Measurements from ENCODE around the gene FAM20A. TPM values are rescaled to one million over a fixed set of nuclear protein-coding genes. Genes with fewer than 3 reads are reported as not detected.

The FAM20A gene
- total RNA-seq, 1 donor = 63.3 TPM

DNA sequence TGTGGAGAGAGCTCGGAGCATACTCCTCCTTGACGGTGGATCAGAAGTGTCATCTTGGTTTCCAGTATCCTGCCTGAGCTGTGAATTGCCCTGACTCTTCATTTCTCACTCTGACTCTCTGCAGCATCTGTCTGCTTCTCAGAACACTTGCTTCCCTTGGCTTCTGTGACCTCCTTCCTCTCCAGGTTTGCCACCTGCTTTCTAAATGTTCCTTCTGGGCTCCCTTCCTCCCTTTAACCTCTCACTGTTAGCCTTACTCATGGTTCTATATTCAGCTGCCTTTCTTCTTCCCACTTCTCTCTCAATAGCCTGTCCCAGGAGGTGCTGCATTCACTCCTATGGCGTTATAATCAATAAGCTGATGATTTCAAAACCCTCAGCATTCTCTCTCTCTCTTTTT is 100.1 kb downstream of the FAM20A start:
- Histone ChIP-seq H3K36me3 (ENCODE audit: insufficient read depth, low read length) (no peaks in the 10 kb centered on the region), H3K27me3 (ENCODE audit: insufficient read depth, low read length) (peaks cover 3% of the 10 kb centered on the region), H3K4me2 (ENCODE audit: insufficient read depth, low read length) (no peak overlapping the region), H2AFZ (ENCODE audit: low read length) (no peak overlapping the region), H3K4me1 (ENCODE audit: insufficient read depth, low read length) (peaks cover 8% of the 10 kb centered on the region), H3K27ac (ENCODE audit: low read depth, low read length) (no peak overlapping the region), H3K9me3 (ENCODE audit: low read depth, low read length) (no peaks in the 10 kb centered on the region), H3K79me2 (ENCODE audit: insufficient read depth, low read length) (no peaks in the 10 kb centered on the region), H3K4me3 (ENCODE audit: insufficient read depth, low read length) (no peak overlapping the region), H4K20me1 (ENCODE audit: insufficient read depth, low read length) (no peaks in the 10 kb centered on the region)
- DNase-seq (ENCODE audit: insufficient read length, low spot score, missing footprints) = no peak
- TF ChIP-seq, protein P1, sequence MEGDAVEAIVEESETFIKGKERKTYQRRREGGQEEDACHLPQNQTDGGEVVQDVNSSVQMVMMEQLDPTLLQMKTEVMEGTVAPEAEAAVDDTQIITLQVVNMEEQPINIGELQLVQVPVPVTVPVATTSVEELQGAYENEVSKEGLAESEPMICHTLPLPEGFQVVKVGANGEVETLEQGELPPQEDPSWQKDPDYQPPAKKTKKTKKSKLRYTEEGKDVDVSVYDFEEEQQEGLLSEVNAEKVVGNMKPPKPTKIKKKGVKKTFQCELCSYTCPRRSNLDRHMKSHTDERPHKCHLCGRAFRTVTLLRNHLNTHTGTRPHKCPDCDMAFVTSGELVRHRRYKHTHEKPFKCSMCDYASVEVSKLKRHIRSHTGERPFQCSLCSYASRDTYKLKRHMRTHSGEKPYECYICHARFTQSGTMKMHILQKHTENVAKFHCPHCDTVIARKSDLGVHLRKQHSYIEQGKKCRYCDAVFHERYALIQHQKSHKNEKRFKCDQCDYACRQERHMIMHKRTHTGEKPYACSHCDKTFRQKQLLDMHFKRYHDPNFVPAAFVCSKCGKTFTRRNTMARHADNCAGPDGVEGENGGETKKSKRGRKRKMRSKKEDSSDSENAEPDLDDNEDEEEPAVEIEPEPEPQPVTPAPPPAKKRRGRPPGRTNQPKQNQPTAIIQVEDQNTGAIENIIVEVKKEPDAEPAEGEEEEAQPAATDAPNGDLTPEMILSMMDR (IDR thresholded peaks at IDR 0.05; ENCODE audit: extremely low read depth, low read depth, low read length) = no peak

DNA sequence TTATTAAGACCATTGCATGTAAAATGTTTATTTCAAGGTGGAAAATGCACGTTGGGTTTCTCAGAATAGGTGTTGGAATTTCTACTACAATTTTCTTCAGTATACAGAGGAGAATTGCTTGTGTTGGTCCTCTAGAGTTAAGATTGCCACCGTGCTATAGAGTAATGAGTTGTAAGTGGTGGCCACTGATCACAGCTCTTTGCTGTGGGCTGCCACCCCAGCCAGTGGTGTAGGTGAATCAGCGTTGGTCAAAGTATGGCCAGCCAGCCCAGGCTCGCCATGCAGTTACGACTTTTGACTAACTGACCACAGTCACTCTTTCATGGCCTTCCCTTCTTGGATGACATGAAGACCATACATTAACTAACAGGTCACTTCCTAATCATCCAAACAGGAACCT is 101.6 kb downstream of the FAM20A start:
- Histone ChIP-seq H3K9me3 (ENCODE audit: low read depth, low read length) (no peaks in the 10 kb centered on the region), H3K4me3 (ENCODE audit: insufficient read depth, low read length) (no peak overlapping the region), H3K36me3 (ENCODE audit: insufficient read depth, low read length) (no peaks in the 10 kb centered on the region), H3K79me2 (ENCODE audit: insufficient read depth, low read length) (no peaks in the 10 kb centered on the region), H3K4me2 (ENCODE audit: insufficient read depth, low read length) (no peak overlapping the region), H3K4me1 (ENCODE audit: insufficient read depth, low read length) (peaks cover 8% of the 10 kb centered on the region), H3K27me3 (ENCODE audit: insufficient read depth, low read length) (peaks cover 3% of the 10 kb centered on the region), H3K27ac (ENCODE audit: low read depth, low read length) (no peak overlapping the region), H4K20me1 (ENCODE audit: insufficient read depth, low read length) (no peaks in the 10 kb centered on the region), H2AFZ (ENCODE audit: low read length) (no peak overlapping the region)
- DNase-seq (ENCODE audit: insufficient read length, low spot score, missing footprints) = no peak
- TF ChIP-seq, protein P1 (IDR thresholded peaks at IDR 0.05; ENCODE audit: extremely low read depth, low read depth, low read length) = no peak

DNA sequence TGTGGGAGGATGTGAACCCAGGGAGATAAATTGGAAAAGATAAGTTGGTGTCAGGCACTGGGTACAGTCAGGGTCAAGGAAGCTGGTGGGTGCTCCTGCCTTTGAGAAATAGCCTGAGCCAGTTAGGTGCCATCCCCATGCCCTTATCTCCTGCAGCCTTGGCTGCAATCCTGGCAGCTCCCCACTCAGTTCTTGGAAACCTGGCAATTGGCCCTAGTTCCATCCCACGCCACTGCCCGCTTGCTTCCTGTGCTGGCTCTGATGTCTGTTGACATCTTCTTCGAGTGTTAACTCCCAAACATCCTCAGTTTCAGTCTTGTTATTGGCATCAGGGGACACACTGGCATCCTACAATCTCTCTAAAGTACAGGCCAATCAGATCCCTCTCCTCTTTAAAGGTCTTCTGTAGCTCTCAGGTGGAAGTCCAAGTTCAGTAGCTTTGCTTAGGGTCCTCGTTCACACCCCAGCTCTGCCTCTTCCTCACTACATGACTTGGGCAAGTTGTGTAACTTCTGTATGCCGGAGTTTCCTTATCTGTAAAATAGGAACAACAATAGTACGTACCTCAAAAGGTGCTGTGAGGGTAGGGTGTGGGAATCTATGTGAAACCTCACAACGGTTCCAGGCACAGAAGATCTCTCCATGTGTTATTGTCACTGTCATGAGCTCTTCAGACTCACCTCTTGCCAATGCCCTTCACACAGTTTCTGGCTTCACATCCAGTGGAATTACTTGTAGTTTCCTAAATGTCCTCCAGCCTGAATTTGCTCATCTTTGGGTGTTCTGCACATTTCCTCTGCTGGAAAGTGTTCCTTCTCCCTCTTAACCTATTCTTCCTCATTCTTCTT is 102.5 kb downstream of the FAM20A start:
- Histone ChIP-seq H3K4me1 (ENCODE audit: insufficient read depth, low read length) (peaks cover 8% of the 10 kb centered on the region), H2AFZ (ENCODE audit: low read length) (no peak overlapping the region), H3K4me3 (ENCODE audit: insufficient read depth, low read length) (no peak overlapping the region), H3K27ac (ENCODE audit: low read depth, low read length) (no peak overlapping the region), H3K4me2 (ENCODE audit: insufficient read depth, low read length) (peak overlapping the region; percentile 37), H3K36me3 (ENCODE audit: insufficient read depth, low read length) (no peaks in the 10 kb centered on the region), H3K27me3 (ENCODE audit: insufficient read depth, low read length) (peaks cover 3% of the 10 kb centered on the region), H3K9me3 (ENCODE audit: low read depth, low read length) (no peaks in the 10 kb centered on the region), H4K20me1 (ENCODE audit: insufficient read depth, low read length) (no peaks in the 10 kb centered on the region), H3K79me2 (ENCODE audit: insufficient read depth, low read length) (no peaks in the 10 kb centered on the region)
- no peak for DNase-seq (ENCODE audit: insufficient read length, low spot score, missing footprints)
- TF ChIP-seq, protein P1 (IDR thresholded peaks at IDR 0.05; ENCODE audit: extremely low read depth, low read depth, low read length) = no peak

DNA sequence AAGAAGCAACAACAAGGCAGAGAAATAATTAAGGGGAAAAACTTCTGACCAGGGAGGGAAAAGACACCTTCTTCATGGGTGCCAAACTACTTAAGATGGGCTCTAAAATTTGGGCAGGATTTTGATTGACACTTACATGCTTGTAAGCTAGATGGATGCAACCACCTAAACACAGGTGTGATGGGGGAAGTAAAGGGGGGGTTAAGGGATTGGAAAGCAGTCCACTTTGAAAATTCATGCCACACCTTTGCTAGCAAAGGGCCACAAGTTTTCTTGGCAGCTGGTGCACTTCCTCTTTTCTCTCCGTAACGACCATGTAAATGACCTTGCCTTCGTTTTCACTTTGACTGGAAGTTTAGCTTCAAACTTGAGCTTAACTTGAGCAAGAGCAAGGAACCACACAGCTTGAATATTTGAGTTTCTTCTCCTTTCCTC is 103.3 kb downstream of the FAM20A start:
- Histone ChIP-seq H3K27ac (ENCODE audit: low read depth, low read length) (no peak overlapping the region), H3K9me3 (ENCODE audit: low read depth, low read length) (no peaks in the 10 kb centered on the region), H3K4me1 (ENCODE audit: insufficient read depth, low read length) (peaks cover 8% of the 10 kb centered on the region), H3K27me3 (ENCODE audit: insufficient read depth, low read length) (peaks cover 3% of the 10 kb centered on the region), H3K79me2 (ENCODE audit: insufficient read depth, low read length) (no peaks in the 10 kb centered on the region), H4K20me1 (ENCODE audit: insufficient read depth, low read length) (no peaks in the 10 kb centered on the region), H3K36me3 (ENCODE audit: insufficient read depth, low read length) (no peaks in the 10 kb centered on the region), H3K4me2 (ENCODE audit: insufficient read depth, low read length) (peak overlapping the region; percentile 37), H3K4me3 (ENCODE audit: insufficient read depth, low read length) (no peak overlapping the region), H2AFZ (ENCODE audit: low read length) (no peak overlapping the region)
- no peak for DNase-seq (ENCODE audit: insufficient read length, low spot score, missing footprints)
- TF ChIP-seq, protein P1 (IDR thresholded peaks at IDR 0.05; ENCODE audit: extremely low read depth, low read depth, low read length) = no peak
